K562 (cell line): ENCODE measurements around the gene CAPZB. TPM values are rescaled to one million over a fixed set of nuclear protein-coding genes. Genes with fewer than 3 reads are reported as not detected.

Experiments
- CTBP1 ChIP-seq: fragments of 450-650 bp; IDR thresholded peaks from 2 replicates; pipeline ENCODE4 v1.6.1; 2016; ENCODE audit warnings: borderline replicate concordance
- DMBX1 ChIP-seq: fragments of 250-450 bp; sonication (Bioruptor Pico); IDR thresholded peaks from 2 replicates; pipeline ENCODE4 v1.8.0; 2022; ENCODE audit warnings: inconsistent platforms, mild to moderate bottlenecking, moderate library complexity, borderline replicate concordance
- GABPA ChIP-seq: fragments of 200-800 bp; sonication (Bioruptor generic); conservative IDR thresholded peaks from 2 replicates; pipeline ENCODE4 v1.6.1; 2016; ENCODE audit warnings: low read depth, missing genetic modification characterization, missing compliant biosample characterization
- MCM2 ChIP-seq: fragments of 450-650 bp; IDR thresholded peaks from 2 replicates; pipeline ENCODE4 v1.6.1; 2017; ENCODE audit warnings: low read depth, mild to moderate bottlenecking
- MGA ChIP-seq: fragments of 450-650 bp; IDR thresholded peaks from 2 replicates; pipeline ENCODE4 v1.6.1; 2016; ENCODE audit warnings: mild to moderate bottlenecking, moderate library complexity
- PML ChIP-seq: IDR thresholded peaks from 2 replicates; pipeline ENCODE4 v1.6.1; 2012; ENCODE audit warnings: low read length, inconsistent platforms
- ZBTB1 ChIP-seq: sonication (generic); formaldehyde crosslinking; IDR thresholded peaks from 2 replicates; pipeline ENCODE4 v1.8.1; 2023; ENCODE audit warnings: missing genetic modification reagents, low read depth, mild to moderate bottlenecking, borderline replicate concordance
- ZBTB17 ChIP-seq: fragments of 450-650 bp; formaldehyde crosslinking; IDR thresholded peaks from 2 replicates; pipeline ENCODE4 v1.4.0; 2020; ENCODE audit warnings: mild to moderate bottlenecking
- ZNF436 ChIP-seq: fragments of 250-450, 450-650 bp; sonication (Bioruptor Pico); formaldehyde crosslinking; IDR thresholded peaks from 2 replicates; pipeline ENCODE4 v1.7.0; 2020; ENCODE audit warnings: mild to moderate bottlenecking
- polyA plus RNA-seq, 8 experiments: library from polyadenylated mRNA; depleted of rRNA in 4 of 8; stranded (reverse) in 5 of 8; unstranded in 3 of 8; fragments of >200 nt; fragmentation: Nextera tagmentation in 2 of 8; fragmentation: Illumina TruSeq in 1 of 8; extraction: Ambion mirVana in 2 of 8; extraction: Trizol in 1 of 8; gene quantifications; 2 replicates each; pipeline versions ENCODE4 v1.2.1 to v1.2.3, GENCODE V29; 2011 to 2014; ENCODE audit warnings: inconsistent platforms in 1 of 8, missing spikeins in 1 of 8
- total RNA-seq, 7 experiments: library from RNA; depleted of rRNA in 6 of 7; stranded (reverse); fragments of >200 nt in 6 of 7; fragmentation: Illumina TruSeq in 2 of 7; extraction: Trizol in 2 of 7; gene quantifications; 2 replicates each; pipeline versions ENCODE4 v1.2.1 to v1.2.3, GENCODE V29; 2011 to 2021; ENCODE audit warnings: low replicate concordance in 1 of 7
- TF ChIP-seq, protein P1 (sequence below): fragments of 250-450 bp; sonication (Bioruptor Pico); IDR thresholded peaks from 2 replicates; pipeline ENCODE4 v1.8.0; 2022; ENCODE audit warnings: inconsistent platforms
- TF ChIP-seq, protein P2 (sequence below): fragments of 250-450 bp; sonication (Bioruptor Pico); IDR thresholded peaks from 2 replicates; pipeline ENCODE4 v1.8.0; 2021; ENCODE audit warnings: borderline replicate concordance, mild to moderate bottlenecking, moderate library complexity; ENCODE audit not compliant: poor library complexity, severe bottlenecking
- TF ChIP-seq, protein P3 (sequence below): sonication (generic); formaldehyde crosslinking; IDR thresholded peaks from 2 replicates; pipeline ENCODE4 v1.8.0; 2022; ENCODE audit warnings: mild to moderate bottlenecking, missing genetic modification reagents

Gene CAPZB
- total and polyA plus RNA-seq, 9 of the 15 experiments (the other 6 are each of a cell fraction or from before 2014, with no cell fraction given) = 57.6 to 297 (median 125) TPM

- TF ChIP-seq, protein P1, sequence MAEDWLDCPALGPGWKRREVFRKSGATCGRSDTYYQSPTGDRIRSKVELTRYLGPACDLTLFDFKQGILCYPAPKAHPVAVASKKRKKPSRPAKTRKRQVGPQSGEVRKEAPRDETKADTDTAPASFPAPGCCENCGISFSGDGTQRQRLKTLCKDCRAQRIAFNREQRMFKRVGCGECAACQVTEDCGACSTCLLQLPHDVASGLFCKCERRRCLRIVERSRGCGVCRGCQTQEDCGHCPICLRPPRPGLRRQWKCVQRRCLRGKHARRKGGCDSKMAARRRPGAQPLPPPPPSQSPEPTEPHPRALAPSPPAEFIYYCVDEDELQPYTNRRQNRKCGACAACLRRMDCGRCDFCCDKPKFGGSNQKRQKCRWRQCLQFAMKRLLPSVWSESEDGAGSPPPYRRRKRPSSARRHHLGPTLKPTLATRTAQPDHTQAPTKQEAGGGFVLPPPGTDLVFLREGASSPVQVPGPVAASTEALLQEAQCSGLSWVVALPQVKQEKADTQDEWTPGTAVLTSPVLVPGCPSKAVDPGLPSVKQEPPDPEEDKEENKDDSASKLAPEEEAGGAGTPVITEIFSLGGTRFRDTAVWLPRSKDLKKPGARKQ (CRISPR knock-in tag) = no peak
- TF ChIP-seq PML (0 out of 2 replicates have a peak, but pooled peaks have one; percentile 47), GABPA (tag) (peak; percentile 99), DMBX1 (CRISPR knock-in tag) (peak; percentile 41; the same call in 1 of the 2 replicates), ZBTB17 (peak; percentile 68; the same call in 1 of the 2 replicates), MGA (no peak), MCM2 (no peak), ZNF436 (CRISPR knock-in tag) (no peak), ZBTB1 (CRISPR knock-in tag) (peak; percentile 95), CTBP1 (peak; percentile 98)
- TF ChIP-seq, protein P2, sequence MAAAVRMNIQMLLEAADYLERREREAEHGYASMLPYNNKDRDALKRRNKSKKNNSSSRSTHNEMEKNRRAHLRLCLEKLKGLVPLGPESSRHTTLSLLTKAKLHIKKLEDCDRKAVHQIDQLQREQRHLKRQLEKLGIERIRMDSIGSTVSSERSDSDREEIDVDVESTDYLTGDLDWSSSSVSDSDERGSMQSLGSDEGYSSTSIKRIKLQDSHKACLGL = no peak
- TF ChIP-seq, protein P3, sequence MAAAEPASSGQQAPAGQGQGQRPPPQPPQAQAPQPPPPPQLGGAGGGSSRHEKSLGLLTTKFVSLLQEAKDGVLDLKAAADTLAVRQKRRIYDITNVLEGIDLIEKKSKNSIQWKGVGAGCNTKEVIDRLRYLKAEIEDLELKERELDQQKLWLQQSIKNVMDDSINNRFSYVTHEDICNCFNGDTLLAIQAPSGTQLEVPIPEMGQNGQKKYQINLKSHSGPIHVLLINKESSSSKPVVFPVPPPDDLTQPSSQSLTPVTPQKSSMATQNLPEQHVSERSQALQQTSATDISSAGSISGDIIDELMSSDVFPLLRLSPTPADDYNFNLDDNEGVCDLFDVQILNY (CRISPR knock-in tag) = peak; percentile 68; the same call in 1 of the 2 replicates
Measured at GRCh38 chr1:19485362-19486187, at the start of gene CAPZB (continued).
